Heart left ventricle (tissue), 16 donors: ENCODE results near the gene CNDP2. TPM values are rescaled to one million over a fixed set of nuclear protein-coding genes. Genes with fewer than 3 reads are reported as not detected.

Experiments
- ATAC-seq, 4 donors: fragments of 200-7000 bp; cut with Tn5 transposase; one replicate each; pipeline ENCODE4 v1.9.1; 2020 to 2022; ENCODE audit warnings: moderate library complexity in 4 of 4, mild to moderate bottlenecking in 3 of 4, moderate number of reproducible peaks in 1 of 4
- DNase-seq, 5 donors: peaks; one replicate each; pipeline ENCODE4 v3.0.0-alpha.2; 2020
- H3K27ac ChIP-seq, 12 donors: fragments of 200-600 bp; sonication (generic) in 4 of 12; one replicate each; pipeline versions ENCODE4 v1.5.0 to v1.8.0; 2016 to 2022; ENCODE audit warnings: mild to moderate bottlenecking in 2 of 12
- H3K27me3 ChIP-seq, 9 donors: fragments of 200-600 bp; sonication (generic) in 2 of 9; one replicate each; pipeline versions ENCODE4 v1.5.1 to v1.8.0; 2016 to 2022; ENCODE audit warnings: mild to moderate bottlenecking in 3 of 9
- H3K36me3 ChIP-seq, 9 donors: fragments of 200-600 bp; sonication (generic) in 2 of 9; one replicate each; pipeline versions ENCODE4 v1.5.0 to v1.8.0; 2018 to 2022; ENCODE audit warnings: mild to moderate bottlenecking in 2 of 9
- H3K4me1 ChIP-seq, 12 donors: fragments of 200-600 bp; sonication (generic) in 4 of 12; one replicate each; pipeline versions ENCODE4 v1.5.0 to v1.8.0; 2016 to 2022; ENCODE audit warnings: mild to moderate bottlenecking in 3 of 12
- H3K4me3 ChIP-seq, 12 donors: fragments of 200-600 bp; sonication (generic) in 4 of 12; one replicate each; pipeline versions ENCODE4 v1.5.0 to v1.8.0; 2017 to 2022; ENCODE audit warnings: mild to moderate bottlenecking in 9 of 12, moderate library complexity in 4 of 12
- H3K9me3 ChIP-seq, 12 donors: fragments of 200-600 bp; sonication (generic) in 4 of 12; one replicate each; pipeline versions ENCODE4 v1.5.0 to v1.8.0; 2016 to 2022; ENCODE audit warnings: mild to moderate bottlenecking in 1 of 12
- POLR2A ChIP-seq, 2 donors: fragments of 450-650 bp; IDR thresholded peaks; one replicate each; pipeline ENCODE4 v1.6.1; 2017; ENCODE audit warnings: antibody characterized with exemption in 2 of 2, mild to moderate bottlenecking in 2 of 2, moderate library complexity in 2 of 2
- WGBS, 4 donors: extraction: QIAGEN DNeasy Blood & Tissue Kit in 2 of 4; methylation state at CpG; one replicate each; pipeline versions ENCODE4 v1.1.5 to v1.1.7; 2013 to 2018; 5-methylcytosine and 5-hydroxymethylcytosine counted together
- intact Hi-C, 10 donors: fragments of 100-400 bp; cut with DNase I; formaldehyde crosslinking; loops; one replicate each; pipeline versions ENCODE4 v1.11.1 to v1.14.2; 2022
- polyA plus RNA-seq, 2 donors: library from polyadenylated mRNA; stranded (reverse); fragments of 200-250 nt; gene quantifications; one replicate each; pipeline ENCODE4 v1.2.3, GENCODE V29; 2013
- total RNA-seq, 9 donors: library from RNA; depleted of rRNA in 2 of 9; stranded (reverse); fragments of >200 nt in 2 of 9; fragmentation: NEBNext Ultra II Directional in 3 of 9; extraction: Animal tissue kit (Norgen Biotek cat#: 25700) in 3 of 9; gene quantifications; one replicate each; pipeline versions ENCODE4 v1.1.0 to v1.2.4, GENCODE V29; 2016 to 2023
- TF ChIP-seq, protein P1 (sequence below), 12 donors: fragments of 200-600 bp; sonication (generic) in 4 of 12; IDR thresholded peaks; one replicate each; pipeline versions ENCODE4 v1.5.0 to v1.8.0; 2018 to 2022; ENCODE audit warnings: antibody characterized with exemption in 12 of 12, mild to moderate bottlenecking in 5 of 12
- donor health status: ischemic (EF 13 %, LVEDD 7.1; RV severe dilation, severe dysfunction).
- donor health status: healthy with polysubstance abuse.
- donor health status: DM: no; HTN: yes; CAD: no.
- donor health status: DM: no; HTN: no; CAD: no.
- donor health status: ischemic (EF 25% LVEDD 6.9; RV normal size, moderate dysfunction).
- donor health status: ischemic (EF 25% LVEDD 5.7; RV mildly dilated, moderate dysfunction).
- donor health status: healthy.
- donor health status: DM: yes; HTN: yes; CAD: no.
- donor health status: ischemic (EF 35%, LVEDD 5.7; RV mildly dilated, moderate dysfunction).
- donor health status: nonischemic (EF 11% LVEDD 7.7; RV severe dilation, severe dysfunction).
- donor health status: DM: yes; HTN: yes; CAD: no.
- donor health status: PGD.
- donor health status: ischemic (EF 29% LVEDD 5.4; RV normal size, mild dysfunction).
- donor health status: nonischemic (EF 23%, LVEDD 6.1; RV moderate dilation, normal function).

Gene CNDP2
- total and polyA plus RNA-seq, 11 donors: 38.3 to 162 (median 76.3) TPM

- DNase-seq (no peak), ATAC-seq (no peak)
- Histone ChIP-seq H3K9me3 (peaks cover 0 to 6% (median 0%) of the 10 kb centered on the region in 12 donors), H3K4me1 (peaks cover 0 to 16% (median 0%) of the 10 kb centered on the region in 12 donors), H3K4me3 (no peak overlapping the region), H3K27ac (no peak overlapping the region), H3K27me3 (no peaks in the 10 kb centered on the region), H3K36me3 (no peaks in the 10 kb centered on the region)
- intact Hi-C loops: no loop called here
- WGBS, 4 donors: 84 to 96% (median 94%) methylated on average over 9 to 11 of the region's 11 CpGs
- TF ChIP-seq, protein P1, sequence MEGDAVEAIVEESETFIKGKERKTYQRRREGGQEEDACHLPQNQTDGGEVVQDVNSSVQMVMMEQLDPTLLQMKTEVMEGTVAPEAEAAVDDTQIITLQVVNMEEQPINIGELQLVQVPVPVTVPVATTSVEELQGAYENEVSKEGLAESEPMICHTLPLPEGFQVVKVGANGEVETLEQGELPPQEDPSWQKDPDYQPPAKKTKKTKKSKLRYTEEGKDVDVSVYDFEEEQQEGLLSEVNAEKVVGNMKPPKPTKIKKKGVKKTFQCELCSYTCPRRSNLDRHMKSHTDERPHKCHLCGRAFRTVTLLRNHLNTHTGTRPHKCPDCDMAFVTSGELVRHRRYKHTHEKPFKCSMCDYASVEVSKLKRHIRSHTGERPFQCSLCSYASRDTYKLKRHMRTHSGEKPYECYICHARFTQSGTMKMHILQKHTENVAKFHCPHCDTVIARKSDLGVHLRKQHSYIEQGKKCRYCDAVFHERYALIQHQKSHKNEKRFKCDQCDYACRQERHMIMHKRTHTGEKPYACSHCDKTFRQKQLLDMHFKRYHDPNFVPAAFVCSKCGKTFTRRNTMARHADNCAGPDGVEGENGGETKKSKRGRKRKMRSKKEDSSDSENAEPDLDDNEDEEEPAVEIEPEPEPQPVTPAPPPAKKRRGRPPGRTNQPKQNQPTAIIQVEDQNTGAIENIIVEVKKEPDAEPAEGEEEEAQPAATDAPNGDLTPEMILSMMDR (IDR thresholded peaks at IDR 0.05): no peak
- TF ChIP-seq POLR2A (IDR thresholded peaks at IDR 0.05): no peak
Observed at GRCh38 chr18:74539289-74539688, 43.1 kb downstream of the CNDP2 start.

DNA sequence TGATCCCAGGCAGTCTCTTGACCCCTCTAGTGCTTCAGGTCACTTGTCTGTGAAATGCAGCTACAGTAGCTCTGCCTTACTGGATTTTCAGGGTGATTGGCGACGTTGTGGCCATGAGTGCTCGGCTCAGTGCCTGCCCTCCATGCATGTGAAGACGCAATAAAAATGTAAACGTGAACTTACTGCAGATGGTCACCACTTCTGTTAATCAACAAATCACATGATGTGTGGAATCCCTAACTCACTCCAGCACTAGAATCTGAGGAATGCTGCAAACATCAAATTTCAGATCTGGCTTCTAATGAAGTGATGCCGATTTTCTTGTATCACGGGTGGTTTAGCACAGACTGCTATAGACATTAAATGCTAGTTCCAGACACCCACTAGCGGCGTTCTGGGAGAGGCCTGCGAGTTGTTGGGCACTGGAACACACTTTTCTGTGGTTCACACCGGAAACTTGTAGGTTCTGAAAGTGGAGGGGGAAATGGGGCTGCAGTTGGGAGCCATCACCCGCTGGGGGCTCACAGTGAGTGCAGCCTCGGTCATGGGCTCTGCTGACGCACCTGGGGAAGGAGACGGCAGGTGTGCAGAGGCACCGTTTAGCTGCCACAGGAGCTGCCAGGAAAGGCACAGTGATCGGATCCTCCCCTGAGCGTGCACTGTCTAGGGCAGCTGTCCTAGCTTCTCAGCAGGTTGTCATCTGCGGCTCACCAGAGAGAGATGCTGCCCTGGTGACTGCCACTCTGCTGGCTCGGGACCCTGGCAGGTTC is 44.7 kb downstream of the CNDP2 start:
- H3K27me3 ChIP-seq: no peaks in the 10 kb centered on the region
- peaks cover 0 to 6% (median 0%) of the 10 kb centered on the region in 12 donors for H3K9me3 ChIP-seq
- no peak overlapping the region for H3K4me3 ChIP-seq
- DNase-seq: no peak
- no peaks in the 10 kb centered on the region for H3K36me3 ChIP-seq
- intact Hi-C loops: no loop called here
- TF ChIP-seq, protein P1 (IDR thresholded peaks at IDR 0.05): no peak
- no peak for TF ChIP-seq POLR2A (IDR thresholded peaks at IDR 0.05)
- WGBS, 4 donors: 81 to 89% (median 84%) methylated on average over 18 to 20 of the region's 20 CpGs
- H3K4me1 ChIP-seq: peaks cover 0 to 30% (median 5%) of the 10 kb centered on the region in 12 donors
- H3K27ac ChIP-seq: no peak overlapping the region
- ATAC-seq: no peak

DNA sequence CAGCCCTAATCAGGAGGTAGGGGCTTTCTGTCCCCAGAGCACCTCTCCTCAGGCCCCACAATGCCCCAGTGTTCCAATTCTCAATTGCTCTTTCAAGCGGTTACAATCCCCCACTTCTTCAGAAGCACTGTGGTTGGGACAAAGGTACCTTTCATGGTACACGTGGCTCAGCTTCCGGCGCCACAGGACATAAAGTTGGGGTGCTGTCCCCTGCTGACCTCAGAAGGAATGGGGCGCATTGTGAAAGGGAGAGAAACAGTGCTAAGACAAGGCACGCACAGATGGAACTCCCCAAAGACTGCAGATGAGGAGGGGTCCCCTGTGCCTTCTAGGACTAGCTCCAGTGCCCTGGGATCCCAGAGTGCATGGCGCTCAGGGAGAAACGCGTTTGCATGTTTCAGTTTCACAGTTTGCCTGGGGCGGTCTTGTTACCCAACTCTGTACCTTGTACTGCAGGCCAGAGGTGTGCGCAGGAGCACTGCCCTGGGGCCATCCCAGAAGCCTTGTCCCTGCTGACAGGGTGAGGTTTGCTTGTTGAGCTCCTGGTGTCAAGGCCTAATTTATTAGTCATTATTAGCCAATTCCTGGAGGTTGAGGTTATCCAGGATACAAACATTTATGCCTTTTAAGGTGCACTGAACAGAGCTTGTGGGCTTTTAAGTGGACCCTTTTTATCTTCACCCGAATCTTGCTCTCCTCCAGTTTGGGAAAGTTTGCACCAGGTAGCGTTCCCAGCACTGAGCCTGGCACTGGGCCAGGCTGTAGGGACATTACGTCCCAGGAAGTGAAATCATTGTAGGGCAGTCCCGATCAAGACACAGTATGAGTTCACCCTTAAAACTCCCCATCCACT is 45.8 kb downstream of the CNDP2 start:
- H3K27me3 ChIP-seq: no peaks in the 10 kb centered on the region
- no peaks in the 10 kb centered on the region for H3K9me3 ChIP-seq
- DNase-seq (no peak), ATAC-seq (no peak)
- intact Hi-C loops: no loop called here
- TF ChIP-seq, protein P1 (IDR thresholded peaks at IDR 0.05): no peak
- TF ChIP-seq POLR2A (IDR thresholded peaks at IDR 0.05): no peak
- no peak overlapping the region for H3K4me3 ChIP-seq
- whole genome bisulfite sequencing, 4 donors: 78 to 84% (median 80%) methylated on average over 14 to 15 of the region's 15 CpGs
- H3K4me1 ChIP-seq: peaks cover 4 to 39% (median 12%) of the 10 kb centered on the region in 12 donors
- H3K27ac ChIP-seq: peak overlapping the region in 1 of 12 donors; percentile 19
- H3K36me3 ChIP-seq: no peaks in the 10 kb centered on the region

GRCh38 chr18:74544898-74545297 is 48.7 kb downstream of the CNDP2 start:
- peak overlapping the region; percentile 70 to 92 (median 82) for H3K27ac ChIP-seq
- DNase-seq (peak in 4 of 5 donors; percentile 60 to 71 (median 67)), ATAC-seq (peak; percentile 59 to 70 (median 67))

More at GRCh38 chr18:74544898-74545297, 48.7 kb downstream of the CNDP2 start:
- TF ChIP-seq, protein P1 (IDR thresholded peaks at IDR 0.05): no peak
- peak in 1 of 2 donors; percentile 11 for TF ChIP-seq POLR2A (IDR thresholded peaks at IDR 0.05)
- Histone ChIP-seq H3K4me1 (peaks cover 6 to 46% (median 21%) of the 10 kb centered on the region in 12 donors), H3K27me3 (no peaks in the 10 kb centered on the region), H3K4me3 (no peak overlapping the region), H3K9me3 (peaks cover 0 to 18% (median 10%) of the 10 kb centered on the region in 12 donors), H3K36me3 (no peaks in the 10 kb centered on the region)
- intact Hi-C loops: loop anchor here in 5 of 10 donors (1.0 to 5.0 kb wide), 2 partner anchors 48 kb away; partner anchors contain the start of gene CNDP2 (in 4 of the 5)
- 45 to 58% (median 56%) methylated on average over 8 of the region's 8 CpGs for WGBS, 4 donors
